GM12874 (cell line): Measurements from ENCODE around the gene XRCC1.

ENCODE experiments used
- CTCF ChIP-seq: IDR thresholded peaks from 2 replicates; pipeline ENCODE4 v1.5.1; 2011; ENCODE audit warnings: low read depth, mild to moderate bottlenecking, control low read depth, low read length, moderate library complexity; ENCODE audit not compliant: insufficient read depth

XRCC1 gene

DNA sequence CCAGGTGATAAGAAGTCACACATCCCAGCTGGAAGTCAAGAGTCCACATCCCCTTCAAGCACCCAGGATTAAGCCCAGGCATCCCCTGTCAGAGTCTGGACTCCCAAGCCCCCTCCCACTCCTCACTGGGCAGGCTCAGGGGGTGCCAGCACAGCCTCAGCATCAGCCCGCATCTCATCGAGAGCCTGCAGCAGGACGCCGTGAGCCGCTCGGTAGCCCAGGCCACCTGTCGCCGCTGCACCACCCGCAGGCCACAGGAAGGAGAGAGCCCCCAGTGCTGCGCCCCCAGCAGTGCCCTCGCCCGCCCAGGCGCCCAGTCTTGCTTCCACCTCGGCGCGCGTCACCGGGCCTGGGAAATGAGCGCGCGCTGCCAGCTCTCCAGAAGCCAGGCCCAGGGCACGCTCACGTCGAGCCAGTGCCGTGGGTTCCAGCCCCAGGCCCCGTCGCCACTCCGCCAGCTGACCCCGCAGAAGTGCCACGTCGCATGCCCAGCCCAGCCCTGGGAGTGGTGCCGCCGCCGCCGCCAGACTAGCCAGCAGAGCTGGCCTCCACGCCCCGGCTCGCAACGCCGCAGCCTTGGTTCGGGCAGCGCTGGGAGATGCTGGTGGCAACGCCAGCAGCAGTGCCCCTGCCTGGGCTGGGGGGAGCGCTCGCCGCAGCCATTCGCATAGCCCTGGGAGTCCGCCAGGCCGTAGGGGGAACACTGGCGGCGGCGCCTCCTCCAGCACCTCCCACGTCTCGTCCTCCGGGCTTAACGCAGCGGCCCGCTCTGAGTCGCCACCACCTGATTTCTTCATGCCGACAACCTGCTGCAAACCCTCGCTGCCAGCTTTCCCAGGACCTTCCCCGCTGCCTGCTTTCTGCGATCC is 16.8 kb upstream of the XRCC1 start:
- TF ChIP-seq CTCF = no peak

DNA sequence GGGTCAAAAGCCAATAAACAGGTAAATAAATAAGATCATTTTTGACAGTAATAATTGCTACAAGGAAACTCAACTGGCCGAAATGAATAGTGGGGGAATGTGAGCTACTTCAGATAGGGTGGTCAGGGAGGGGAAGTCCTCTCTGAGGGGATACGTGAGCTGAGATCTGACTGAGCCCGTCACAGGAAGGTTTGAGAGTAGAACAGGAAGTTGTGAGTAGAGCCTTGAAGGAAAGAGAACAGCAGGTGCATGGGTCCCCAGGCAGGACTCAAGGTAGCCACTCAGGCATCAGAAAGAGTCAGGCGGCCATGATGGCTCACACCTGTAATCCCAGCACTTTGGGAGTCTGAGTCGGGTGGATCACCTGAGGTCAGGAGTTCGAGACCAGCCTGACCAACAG is 14.4 kb upstream of the XRCC1 start:
- TF ChIP-seq CTCF = no peak

GRCh38 chr19:43589277-43589676 is 13.9 kb upstream of the XRCC1 start:
- TF ChIP-seq CTCF = no peak

DNA sequence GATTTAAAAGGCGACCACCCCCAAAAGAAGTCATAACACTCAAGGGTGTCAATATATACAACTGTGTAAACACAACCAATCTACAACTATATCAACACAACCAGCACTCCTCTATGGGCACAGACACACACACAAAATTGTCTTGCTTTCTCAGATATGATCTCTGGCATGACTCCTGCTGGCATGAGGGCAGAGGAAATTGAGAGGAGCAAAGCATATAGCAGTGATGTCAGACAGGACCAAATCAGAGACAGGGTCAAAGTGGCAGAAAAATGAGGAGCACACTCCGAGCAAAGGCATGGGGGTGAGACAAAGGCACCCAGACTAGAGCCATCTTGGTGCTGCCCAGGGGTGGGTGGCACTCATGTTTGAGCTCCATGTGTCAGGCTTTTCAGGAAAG is 11.0 kb upstream of the XRCC1 start:
- no peak for TF ChIP-seq CTCF

GRCh38 chr19:43584484-43584883 is 9.2 kb upstream of the XRCC1 start:
- no peak for TF ChIP-seq CTCF

- TF ChIP-seq CTCF = no peak
These were observed 7.2 kb upstream of the XRCC1 start for GRCh38 chr19:43582495-43582894.

GRCh38 chr19:43581467-43581866 is 6.1 kb upstream of the XRCC1 start:
- TF ChIP-seq CTCF = no peak
